GM19025 (cell line): Measurements from ENCODE around the gene CDK14.
"Not testable (repeated sequence)": the region's sequence is repeated elsewhere in the genome, so short reads cannot be mapped to it uniquely, and the experiment has no call there.

ENCODE experiments used
- ATAC-seq: cut with Tn5 transposase; IDR thresholded peaks from one replicate; pipeline ENCODE4 v1.9.1; 2021; ENCODE audit warnings: mild to moderate bottlenecking, low read depth, moderate library complexity; ENCODE audit not compliant: unreplicated experiment

CDK14 gene

GRCh38 chr7:90629297-90629918, 33.3 kb downstream of the CDK14 start:
- no peak for ATAC-seq

- ATAC-seq, result no peak
Observed at GRCh38 chr7:90631502-90631901, 35.4 kb downstream of the CDK14 start.

DNA sequence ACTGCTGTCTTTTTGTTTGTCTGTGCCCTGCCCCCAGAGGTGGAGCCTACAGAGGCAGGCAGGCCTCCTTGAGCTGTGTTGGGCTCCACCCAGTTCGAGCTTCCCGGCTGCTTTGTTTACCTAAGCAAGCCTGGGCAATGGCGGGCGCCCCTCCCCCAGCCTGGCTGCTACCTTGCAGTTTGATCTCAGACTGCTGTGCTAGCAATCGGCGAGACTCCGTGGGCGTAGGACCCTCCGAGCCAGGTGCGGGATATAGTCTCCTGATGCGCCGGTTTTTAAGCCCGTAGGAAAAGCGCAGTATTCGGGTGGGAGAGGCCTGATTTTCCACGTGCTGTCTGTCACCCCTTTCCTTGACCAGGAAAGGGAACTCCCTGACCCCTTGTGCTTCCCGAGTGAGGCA, 43.6 kb downstream of the CDK14 start:
- not testable (repeated sequence) for ATAC-seq

- no peak for ATAC-seq
Observed at GRCh38 chr7:90642978-90643377, 46.9 kb downstream of the CDK14 start.

- no peak for ATAC-seq
Observed at GRCh38 chr7:90645784-90646183, 49.7 kb downstream of the CDK14 start.

DNA sequence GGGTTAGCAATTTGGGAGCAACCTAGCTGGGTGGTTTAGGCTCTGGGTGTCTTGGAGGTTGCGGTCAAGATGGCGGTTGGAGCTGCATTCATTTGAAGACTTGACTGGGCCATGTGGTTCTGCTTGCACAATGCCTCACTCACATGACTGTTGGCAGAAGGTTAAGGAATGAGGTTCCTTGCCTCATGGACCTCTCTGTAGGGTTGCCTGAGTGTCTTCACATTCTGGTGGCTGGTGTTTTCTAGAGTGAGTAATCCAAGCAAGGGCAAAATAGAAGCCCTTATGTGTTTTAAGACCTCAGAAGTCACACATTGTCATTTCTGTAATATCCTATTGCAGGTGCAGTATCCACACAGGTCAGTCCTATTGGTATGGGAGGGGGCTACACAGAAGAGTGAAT, 52.0 kb downstream of the CDK14 start:
- ATAC-seq, result no peak

GRCh38 chr7:90648834-90649233, 52.7 kb downstream of the CDK14 start:
- ATAC-seq, result no peak

DNA sequence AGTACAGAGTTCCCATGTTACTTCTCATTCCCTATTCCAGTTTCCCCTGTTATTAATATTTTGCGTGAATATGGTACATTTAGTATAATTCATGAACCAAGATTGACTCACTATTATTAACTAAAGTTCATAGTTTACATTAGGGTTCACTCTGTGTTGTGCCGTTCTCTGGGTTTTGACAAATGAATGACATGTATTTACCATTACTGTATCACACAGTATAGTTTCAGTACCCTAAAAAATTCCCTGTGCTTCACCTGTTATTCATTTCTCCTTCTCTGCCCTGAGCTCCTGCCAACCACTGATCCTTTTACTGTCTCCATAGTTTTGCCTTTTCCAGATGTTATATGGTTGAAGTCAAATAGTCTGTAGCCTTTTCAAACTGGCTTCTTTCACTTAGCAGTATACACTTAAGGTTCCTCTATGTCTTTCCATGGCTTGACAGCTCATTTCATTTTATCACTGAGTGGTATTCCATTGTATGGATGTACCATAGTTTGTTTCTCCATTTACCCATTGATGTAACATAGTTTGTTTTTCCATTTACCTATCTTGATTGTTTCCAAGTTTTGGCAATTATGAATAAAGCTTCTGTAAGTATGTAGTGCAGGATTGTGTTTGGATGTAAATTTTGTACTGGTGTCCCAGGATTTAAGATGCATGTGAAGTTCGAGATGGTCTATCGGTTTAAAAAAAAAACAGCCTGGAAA, 58.8 kb downstream of the CDK14 start:
- no peak for ATAC-seq

DNA sequence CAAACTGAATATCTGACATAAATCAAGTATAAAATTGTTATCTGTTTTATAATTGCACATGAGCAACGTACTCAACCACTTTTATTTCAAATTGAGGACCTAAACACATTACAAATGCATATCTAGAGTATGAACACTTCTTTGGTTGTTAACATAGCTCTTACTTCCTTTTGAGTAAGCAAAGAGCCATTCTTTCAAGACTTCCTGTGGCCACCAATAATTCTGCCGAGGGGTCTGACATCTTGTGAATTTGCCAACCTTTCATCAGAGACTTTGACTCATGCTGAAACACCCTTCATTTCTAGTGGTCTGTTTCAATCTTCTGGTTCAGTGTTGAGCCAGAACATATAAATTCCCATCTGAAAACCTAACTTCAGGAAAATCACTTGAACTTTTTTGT, 59.4 kb downstream of the CDK14 start:
- ATAC-seq, result no peak

GRCh38 chr7:90657481-90657880, 61.4 kb downstream of the CDK14 start:
- no peak for ATAC-seq

- no peak for ATAC-seq
Observed at GRCh38 chr7:90660100-90660499, 64.0 kb downstream of the CDK14 start.

- no peak for ATAC-seq
Observed at GRCh38 chr7:90660819-90661218, 64.7 kb downstream of the CDK14 start.

- ATAC-seq, result no peak
Observed at GRCh38 chr7:90661290-90662151, 65.4 kb downstream of the CDK14 start.

- ATAC-seq, result no peak
Observed at GRCh38 chr7:90663176-90663575, 67.1 kb downstream of the CDK14 start.

DNA sequence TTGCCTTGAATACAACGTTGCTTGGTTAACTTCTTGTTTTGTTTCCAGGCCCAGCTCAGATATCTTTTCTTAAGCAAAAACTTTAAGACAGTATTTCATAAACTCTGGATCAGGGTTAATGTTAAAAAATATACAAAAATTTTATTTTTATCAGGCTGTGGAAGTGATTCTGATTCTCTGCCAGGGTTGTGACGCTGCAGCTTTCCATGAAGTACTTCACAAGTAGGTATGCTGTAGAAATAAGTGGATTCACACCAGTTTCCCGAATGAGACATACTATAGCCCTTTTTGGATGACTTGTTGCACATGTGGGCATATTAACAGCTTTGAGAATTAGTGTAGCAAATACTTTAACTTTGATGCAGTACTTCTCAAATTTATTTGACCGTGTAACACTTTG, 70.1 kb downstream of the CDK14 start:
- no peak for ATAC-seq

DNA sequence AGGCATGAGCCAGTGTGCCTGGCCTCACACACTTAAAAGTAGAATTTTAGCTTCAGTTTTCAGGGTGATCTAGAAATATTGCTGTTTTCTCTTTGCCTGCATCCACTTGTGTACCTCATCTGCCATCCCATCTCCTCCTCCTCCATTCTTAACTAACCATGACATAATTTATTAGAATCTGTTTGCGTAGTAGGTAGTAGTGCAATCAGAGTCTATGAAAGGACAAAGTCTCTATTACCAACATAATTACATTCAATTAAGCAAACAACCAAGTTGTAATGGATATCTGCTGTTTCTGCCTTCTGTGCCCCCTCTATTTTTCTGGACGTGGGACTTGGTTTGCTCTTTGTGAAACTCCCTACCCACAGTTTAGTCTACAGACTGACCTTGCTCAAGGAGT, 72.9 kb downstream of the CDK14 start:
- no peak for ATAC-seq

- no peak for ATAC-seq
Observed at GRCh38 chr7:90669492-90669891, 73.4 kb downstream of the CDK14 start.

GRCh38 chr7:90671571-90671970, 75.5 kb downstream of the CDK14 start:
- ATAC-seq, result no peak

DNA sequence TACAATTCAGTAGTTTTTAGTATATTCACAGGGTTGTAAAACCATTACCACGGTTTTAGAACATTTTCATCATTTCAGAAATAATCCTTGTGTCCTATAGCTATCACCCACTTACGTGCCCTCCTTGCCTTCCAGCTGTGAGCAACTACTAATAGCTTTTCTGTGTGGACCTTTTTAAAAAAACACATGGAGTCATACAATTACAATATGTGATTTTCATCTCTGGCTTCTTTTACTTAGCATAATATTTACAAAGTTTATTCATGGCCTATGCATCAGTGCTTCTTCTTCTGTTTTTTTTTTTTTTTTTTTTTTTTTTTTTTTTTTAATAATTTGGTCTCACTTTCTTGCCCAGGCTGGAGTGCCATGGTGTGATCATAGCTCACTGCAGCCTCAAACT, 76.1 kb downstream of the CDK14 start:
- no peak for ATAC-seq

GRCh38 chr7:90674625-90675024, 78.5 kb downstream of the CDK14 start:
- ATAC-seq, result no peak

DNA sequence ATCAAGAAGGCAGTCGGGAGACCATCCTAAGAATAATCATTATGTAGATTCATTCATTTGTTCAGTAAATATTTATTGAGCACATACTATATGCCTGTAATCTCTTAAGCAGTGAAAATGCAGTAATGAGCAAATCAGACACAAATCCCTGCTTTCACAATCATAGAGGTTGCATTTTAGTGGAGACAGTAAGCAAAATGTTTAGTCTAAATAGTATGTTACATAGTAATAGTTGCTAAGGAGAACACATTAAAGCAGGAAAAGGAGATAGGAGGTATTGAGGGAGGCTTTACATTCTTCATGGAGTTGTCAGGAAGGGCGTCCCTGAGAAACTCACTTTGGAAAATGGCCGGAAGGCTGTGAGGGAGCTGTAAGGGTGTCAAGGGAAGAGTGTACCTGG, 79.9 kb downstream of the CDK14 start:
- ATAC-seq, result no peak
